GM21526 (cell line): ENCODE measurements around the gene RAI14.
"Not testable (repeated sequence)": the region's sequence is repeated elsewhere in the genome, so short reads cannot be mapped to it uniquely, and the experiment has no call there.

Experiments
- ATAC-seq: cut with Tn5 transposase; IDR thresholded peaks from one replicate; pipeline ENCODE4 v1.9.1; 2021; ENCODE audit warnings: moderate library complexity; ENCODE audit not compliant: unreplicated experiment, low FRiP score

Gene RAI14

GRCh38 chr5:34803974-34804732, 148.0 kb downstream of the RAI14 start:
- no peak for ATAC-seq

GRCh38 chr5:34804913-34805312, 148.8 kb downstream of the RAI14 start:
- no peak for ATAC-seq

- no peak for ATAC-seq
These were observed 150.4 kb downstream of the RAI14 start for GRCh38 chr5:34806532-34806931.

DNA sequence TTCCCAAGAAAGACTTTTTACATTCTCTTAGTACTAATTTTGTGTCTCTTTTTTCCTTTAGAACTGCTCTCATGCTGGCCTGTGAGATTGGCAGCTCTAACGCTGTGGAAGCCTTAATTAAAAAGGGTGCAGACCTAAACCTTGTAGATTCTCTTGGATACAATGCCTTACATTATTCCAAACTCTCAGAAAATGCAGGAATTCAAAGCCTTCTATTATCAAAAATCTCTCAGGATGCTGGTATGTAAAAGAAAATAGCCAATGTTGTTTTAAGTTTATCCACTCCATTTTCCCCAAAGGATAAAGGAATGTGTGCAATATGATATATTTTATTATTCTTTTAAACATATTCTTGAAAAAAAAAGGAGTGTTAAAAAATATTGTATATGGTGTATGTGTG, 155.6 kb downstream of the RAI14 start:
- no peak for ATAC-seq

DNA sequence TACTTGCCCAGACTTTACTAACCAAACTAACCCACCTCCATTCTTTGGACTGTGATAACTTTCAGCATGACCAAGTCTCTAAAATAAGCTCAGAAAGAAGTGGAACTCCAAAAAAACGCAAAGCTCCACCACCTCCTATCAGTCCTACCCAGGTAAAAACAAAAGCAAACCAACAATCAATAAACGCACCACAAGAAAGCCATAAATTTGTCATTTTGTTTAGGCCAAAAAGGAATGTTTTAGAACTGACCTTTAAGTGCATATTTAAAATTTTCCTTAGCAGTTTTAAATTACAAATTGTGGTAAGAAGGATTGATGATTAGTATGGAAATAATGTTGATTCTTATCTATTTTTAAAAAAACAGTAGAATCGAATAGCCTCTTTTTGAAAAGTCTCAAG, 157.4 kb downstream of the RAI14 start:
- no peak for ATAC-seq

- ATAC-seq: no peak
These were observed 161.6 kb downstream of the RAI14 start for GRCh38 chr5:34817558-34818351.

DNA sequence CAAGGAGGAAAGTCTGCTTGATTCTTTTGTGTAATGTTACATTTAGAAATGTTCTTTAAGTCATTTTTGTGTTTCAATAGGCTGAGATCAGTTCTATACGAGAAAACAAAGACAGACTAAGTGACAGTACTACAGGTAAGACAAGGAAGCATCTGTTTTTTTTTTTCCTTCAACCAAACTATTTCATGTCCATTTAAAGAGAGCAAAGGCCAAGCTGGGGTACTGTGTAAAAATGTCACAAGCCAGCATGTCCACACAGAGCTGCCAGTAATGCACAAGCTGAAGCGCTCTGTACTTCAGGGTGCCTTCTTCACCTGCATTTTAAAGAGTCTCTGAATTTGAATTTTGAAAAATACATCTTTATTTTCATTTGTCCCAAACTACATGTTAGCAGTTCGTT, 162.6 kb downstream of the RAI14 start:
- ATAC-seq: no peak

DNA sequence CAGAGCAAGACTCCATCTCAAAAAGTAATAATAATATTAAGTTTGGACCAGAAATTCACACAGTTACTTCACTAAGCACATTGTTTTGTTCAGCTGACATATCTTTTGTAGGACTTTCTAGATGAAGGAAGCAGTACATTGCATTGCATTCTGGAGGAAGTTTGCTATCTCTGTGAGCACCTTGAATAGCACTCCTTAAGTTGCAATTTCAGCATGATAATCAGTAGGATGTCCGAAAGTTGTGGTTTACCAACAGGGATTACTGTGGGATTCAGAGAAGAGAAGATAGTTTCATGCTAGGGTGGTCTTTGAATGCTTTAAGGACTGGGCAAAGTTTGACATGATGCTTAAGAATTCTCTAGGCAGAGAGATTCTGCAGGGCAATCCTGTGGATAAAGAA, 164.5 kb downstream of the RAI14 start:
- ATAC-seq: no peak

DNA sequence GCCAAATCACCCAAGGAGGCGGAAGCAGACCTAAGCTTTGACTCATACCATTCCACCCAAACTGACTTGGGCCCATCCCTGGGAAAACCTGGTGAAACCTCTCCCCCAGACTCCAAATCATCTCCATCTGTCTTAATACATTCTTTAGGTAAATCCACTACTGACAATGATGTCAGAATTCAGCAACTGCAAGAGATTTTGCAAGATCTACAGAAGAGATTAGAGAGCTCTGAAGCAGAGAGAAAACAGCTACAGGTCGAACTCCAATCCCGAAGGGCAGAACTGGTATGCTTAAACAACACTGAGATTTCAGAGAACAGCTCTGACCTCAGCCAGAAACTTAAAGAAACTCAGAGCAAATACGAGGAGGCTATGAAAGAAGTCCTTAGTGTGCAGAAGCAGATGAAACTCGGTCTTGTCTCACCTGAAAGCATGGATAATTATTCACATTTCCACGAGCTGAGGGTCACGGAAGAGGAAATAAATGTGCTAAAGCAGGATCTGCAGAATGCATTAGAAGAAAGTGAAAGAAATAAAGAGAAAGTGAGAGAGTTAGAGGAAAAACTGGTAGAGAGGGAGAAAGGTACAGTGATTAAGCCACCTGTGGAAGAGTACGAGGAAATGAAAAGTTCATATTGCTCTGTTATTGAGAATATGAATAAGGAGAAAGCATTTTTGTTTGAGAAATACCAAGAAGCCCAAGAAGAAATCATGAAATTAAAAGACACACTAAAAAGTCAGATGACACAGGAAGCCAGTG, 167.0 kb downstream of the RAI14 start:
- ATAC-seq: no peak

DNA sequence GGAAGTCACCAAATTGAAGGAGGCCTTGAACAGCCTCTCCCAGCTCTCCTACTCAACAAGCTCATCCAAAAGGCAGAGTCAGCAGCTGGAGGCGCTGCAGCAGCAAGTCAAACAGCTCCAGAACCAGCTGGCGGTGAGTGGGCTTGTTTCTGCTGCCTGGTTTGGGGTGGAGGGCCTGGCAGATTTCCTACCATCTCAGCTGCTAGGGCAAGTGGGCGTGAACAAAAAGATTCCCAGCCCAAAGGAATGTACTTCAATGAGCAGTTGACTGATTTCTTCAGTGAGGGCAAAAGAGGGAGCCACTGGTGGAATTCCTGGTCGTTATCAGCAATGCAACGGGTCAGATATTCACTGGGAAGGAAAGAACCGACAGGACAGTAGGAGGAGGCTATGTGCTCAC, 170.2 kb downstream of the RAI14 start:
- no peak for ATAC-seq

- ATAC-seq: no peak
These were observed 171.7 kb downstream of the RAI14 start for GRCh38 chr5:34827588-34828506.

- ATAC-seq: not testable (repeated sequence)
These were observed 174.7 kb downstream of the RAI14 start for GRCh38 chr5:34830827-34831226.

DNA sequence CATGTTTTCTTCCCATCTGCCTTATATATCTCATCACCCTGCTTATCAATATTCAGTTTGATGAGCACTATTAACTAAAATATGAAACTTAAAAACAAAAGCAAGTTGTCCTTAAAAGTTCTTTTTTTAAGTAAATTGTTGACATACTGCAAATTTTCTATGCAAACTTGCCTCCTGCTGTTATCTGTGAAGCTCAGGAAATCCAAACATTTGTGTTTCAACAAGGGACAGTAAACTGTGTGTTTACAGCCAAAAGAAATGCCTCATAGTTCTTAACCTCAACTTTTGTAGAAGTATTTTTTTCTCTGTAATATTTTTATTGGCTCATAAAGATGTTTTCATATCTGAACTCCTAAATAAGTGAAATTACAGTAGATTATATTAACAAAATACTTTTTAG, 175.2 kb downstream of the RAI14 start:
- no peak for ATAC-seq

GRCh38 chr5:34832568-34832967, 176.4 kb downstream of the RAI14 start:
- ATAC-seq: no peak

GRCh38 chr5:34833090-34833489, 177.0 kb downstream of the RAI14 start:
- no peak for ATAC-seq

DNA sequence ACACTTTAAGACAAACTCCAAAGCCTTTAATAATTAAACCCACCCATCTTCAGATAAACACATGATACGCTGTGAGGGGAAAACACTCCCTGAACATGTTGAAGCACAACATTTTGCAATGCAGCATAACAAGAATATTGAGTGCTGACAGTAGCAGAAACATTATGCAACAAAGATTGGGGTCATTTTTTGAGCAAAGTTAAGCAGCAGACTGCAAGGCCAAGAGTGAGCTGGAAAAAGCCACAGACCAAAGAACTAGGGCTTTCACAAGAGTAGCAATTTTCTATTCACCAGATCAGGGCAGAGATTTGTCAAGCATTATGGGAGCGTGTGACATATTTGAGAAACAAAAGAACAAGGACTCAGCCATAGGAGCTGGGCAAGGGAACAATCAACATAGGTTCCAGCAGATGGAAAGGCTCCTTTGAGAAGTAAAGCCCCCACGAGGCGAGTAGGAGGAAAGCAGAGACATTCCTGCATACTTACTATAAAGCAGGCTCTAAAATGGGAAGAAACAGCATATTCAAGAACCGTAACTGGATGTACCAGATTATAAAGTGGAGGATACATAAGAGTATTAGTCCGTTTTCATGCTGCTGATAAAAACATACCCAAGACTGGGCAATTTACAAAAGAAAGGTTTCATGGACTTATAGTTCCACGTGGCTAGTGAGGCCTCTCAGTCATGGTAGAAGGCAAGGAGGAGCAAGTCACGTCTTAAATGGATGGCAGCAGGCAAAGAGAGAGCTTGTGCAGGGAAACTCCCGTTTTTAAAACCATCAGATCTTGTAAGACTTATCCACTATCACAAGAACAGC, 178.1 kb downstream of the RAI14 start:
- ATAC-seq: no peak

DNA sequence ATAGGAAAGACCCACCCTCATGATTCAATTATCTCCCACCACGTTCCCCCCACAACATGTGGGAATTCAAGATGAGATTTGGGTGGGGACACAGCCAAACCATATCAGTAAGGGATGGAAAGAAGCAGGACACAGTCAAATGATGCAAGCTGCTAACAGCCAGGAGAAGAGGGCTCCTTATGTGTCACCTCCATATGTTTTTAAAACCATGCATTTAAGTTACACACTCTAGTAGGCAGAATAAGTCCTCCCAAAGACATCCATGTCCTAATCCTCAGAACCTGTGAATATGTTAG, 178.6 kb downstream of the RAI14 start:
- no peak for ATAC-seq

GRCh38 chr5:34835664-34836063, 179.5 kb downstream of the RAI14 start:
- ATAC-seq: no peak
